HFFc6 (cell line): ENCODE data around the gene RAB31. TPM values are rescaled to one million over a fixed set of nuclear protein-coding genes. Genes with fewer than 3 reads are reported as not detected.

ENCODE experiments used
- DNase-seq: peaks from one replicate; pipeline ENCODE4 v3.0.0-alpha.2; 2018
- H3K27ac Mint-ChIP-seq: 2 replicates; pipeline ENCODE4 v1.8.0; 2020; ENCODE audit warnings: mild to moderate bottlenecking, mixed read lengths
- H3K27me3 Mint-ChIP-seq: 2 replicates; pipeline ENCODE4 v1.8.0; 2021; ENCODE audit warnings: mild to moderate bottlenecking, moderate library complexity, mixed read lengths; ENCODE audit not compliant: insufficient read depth
- H3K36me3 Mint-ChIP-seq: 2 replicates; pipeline ENCODE4 v1.8.0; 2021; ENCODE audit warnings: low read depth, mixed read lengths
- H3K4me1 Mint-ChIP-seq: 2 replicates; pipeline ENCODE4 v1.8.0; 2020; ENCODE audit warnings: low read depth, mixed read lengths
- H3K4me3 Mint-ChIP-seq: 2 replicates; pipeline ENCODE4 v1.8.0; 2020; ENCODE audit warnings: mild to moderate bottlenecking, moderate library complexity, mixed read lengths
- H3K9me3 Mint-ChIP-seq: 2 replicates; pipeline ENCODE4 v1.8.0; 2020; ENCODE audit warnings: mild to moderate bottlenecking, mixed read lengths
- total RNA-seq, 6 experiments: library from RNA; stranded (reverse); fragmentation: NEBNext Ultra II Directional; extraction: Animal tissue kit (Norgen Biotek cat#: 25700); gene quantifications; 2 replicates in 1 of 6; 3 replicates in 5 of 6; pipeline ENCODE4 v1.2.3, GENCODE V29; 2021
- TF ChIP-seq, protein P1 (sequence below): fragments of 200-600 bp; sonication (generic); IDR thresholded peaks from 2 replicates; pipeline ENCODE4 v1.5.0; 2021; ENCODE audit warnings: antibody characterized with exemption, mild to moderate bottlenecking

Gene RAB31
- total RNA-seq, 6 experiments from 2014 or later: 29.4 to 47.5 (median 43.5) TPM

GRCh38 chr18:9872823-9873222 lies 164.7 kb downstream of the RAB31 start:
- no peak overlapping the region for H3K27ac Mint-ChIP-seq
- no peaks in the 10 kb centered on the region for H3K9me3 Mint-ChIP-seq
- TF ChIP-seq, protein P1, sequence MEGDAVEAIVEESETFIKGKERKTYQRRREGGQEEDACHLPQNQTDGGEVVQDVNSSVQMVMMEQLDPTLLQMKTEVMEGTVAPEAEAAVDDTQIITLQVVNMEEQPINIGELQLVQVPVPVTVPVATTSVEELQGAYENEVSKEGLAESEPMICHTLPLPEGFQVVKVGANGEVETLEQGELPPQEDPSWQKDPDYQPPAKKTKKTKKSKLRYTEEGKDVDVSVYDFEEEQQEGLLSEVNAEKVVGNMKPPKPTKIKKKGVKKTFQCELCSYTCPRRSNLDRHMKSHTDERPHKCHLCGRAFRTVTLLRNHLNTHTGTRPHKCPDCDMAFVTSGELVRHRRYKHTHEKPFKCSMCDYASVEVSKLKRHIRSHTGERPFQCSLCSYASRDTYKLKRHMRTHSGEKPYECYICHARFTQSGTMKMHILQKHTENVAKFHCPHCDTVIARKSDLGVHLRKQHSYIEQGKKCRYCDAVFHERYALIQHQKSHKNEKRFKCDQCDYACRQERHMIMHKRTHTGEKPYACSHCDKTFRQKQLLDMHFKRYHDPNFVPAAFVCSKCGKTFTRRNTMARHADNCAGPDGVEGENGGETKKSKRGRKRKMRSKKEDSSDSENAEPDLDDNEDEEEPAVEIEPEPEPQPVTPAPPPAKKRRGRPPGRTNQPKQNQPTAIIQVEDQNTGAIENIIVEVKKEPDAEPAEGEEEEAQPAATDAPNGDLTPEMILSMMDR: no peak
- H3K4me1 Mint-ChIP-seq: peaks cover 72% of the 10 kb centered on the region
- H3K4me3 Mint-ChIP-seq: no peak overlapping the region
- no peak for DNase-seq
- peaks cover 3% of the 10 kb centered on the region; the same call in 1 of the 2 replicates for H3K36me3 Mint-ChIP-seq
- no peaks in the 10 kb centered on the region for H3K27me3 Mint-ChIP-seq

DNA sequence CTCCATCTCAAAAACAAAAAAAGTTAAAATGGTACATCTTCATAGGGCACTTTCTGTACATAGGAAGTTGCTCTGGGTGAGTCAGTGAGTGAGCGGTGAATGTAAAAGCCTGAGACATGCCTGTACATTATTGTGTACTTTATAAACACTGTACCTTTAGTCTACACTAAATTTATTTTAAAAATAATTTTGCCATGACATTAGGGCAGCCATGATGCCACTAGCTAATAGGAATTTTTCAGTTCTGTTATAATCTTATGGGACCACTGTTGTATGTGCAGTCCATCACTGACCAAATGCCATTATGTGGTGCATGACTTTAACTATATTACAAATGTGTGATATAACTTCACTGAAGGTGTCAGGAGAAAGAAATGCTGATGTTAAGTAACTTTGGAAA lies 166.6 kb downstream of the RAB31 start:
- DNase-seq: no peak
- no peaks in the 10 kb centered on the region for H3K9me3 Mint-ChIP-seq
- H3K27ac Mint-ChIP-seq: peak overlapping the region; percentile 48; the same call in 1 of the 2 replicates
- H3K27me3 Mint-ChIP-seq: no peaks in the 10 kb centered on the region
- TF ChIP-seq, protein P1: no peak
- H3K4me3 Mint-ChIP-seq: no peak overlapping the region
- H3K36me3 Mint-ChIP-seq: no peaks in the 10 kb centered on the region
- peaks cover 59% of the 10 kb centered on the region for H3K4me1 Mint-ChIP-seq

GRCh38 chr18:9876212-9876866 lies 168.2 kb downstream of the RAB31 start:
- Mint-ChIP-seq H3K36me3 (no peaks in the 10 kb centered on the region), H3K4me1 (peaks cover 51% of the 10 kb centered on the region), H3K4me3 (peak overlapping the region; percentile 92), H3K27ac (peak overlapping the region; percentile 100), H3K9me3 (no peaks in the 10 kb centered on the region), H3K27me3 (no peaks in the 10 kb centered on the region)
- DNase-seq: no peak
- TF ChIP-seq, protein P1: no peak

GRCh38 chr18:9876867-9877654 lies 169.0 kb downstream of the RAB31 start:
- Mint-ChIP-seq H3K4me3 (peak overlapping the region; percentile 92), H3K36me3 (no peaks in the 10 kb centered on the region), H3K4me1 (peaks cover 48% of the 10 kb centered on the region), H3K27ac (peak overlapping the region; percentile 100), H3K9me3 (no peaks in the 10 kb centered on the region), H3K27me3 (no peaks in the 10 kb centered on the region)
- DNase-seq: peak; percentile 96
- TF ChIP-seq, protein P1: no peak

DNA sequence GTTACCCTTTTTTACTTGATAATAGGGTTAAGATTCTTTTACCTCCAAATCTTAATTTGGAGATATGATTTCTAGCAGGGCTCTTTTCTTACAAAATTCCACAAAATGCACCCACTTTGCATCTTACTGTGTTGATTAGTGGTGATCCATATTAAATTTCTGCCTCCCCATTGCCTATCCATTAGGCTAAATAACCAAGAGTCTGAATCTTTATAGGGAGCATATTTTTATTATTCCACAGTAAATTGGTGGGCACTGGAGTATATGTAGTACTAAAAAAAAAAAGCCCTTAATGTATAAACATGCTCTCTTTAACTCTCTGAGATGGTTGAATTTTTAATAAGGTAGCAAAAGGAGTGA lies 169.5 kb downstream of the RAB31 start:
- H3K27ac Mint-ChIP-seq: peak overlapping the region; percentile 100
- peak overlapping the region; percentile 92 for H3K4me3 Mint-ChIP-seq
- TF ChIP-seq, protein P1: no peak
- no peaks in the 10 kb centered on the region for H3K9me3 Mint-ChIP-seq
- H3K4me1 Mint-ChIP-seq: peaks cover 48% of the 10 kb centered on the region
- H3K27me3 Mint-ChIP-seq: no peaks in the 10 kb centered on the region
- no peaks in the 10 kb centered on the region for H3K36me3 Mint-ChIP-seq
- no peak for DNase-seq
